ENCODE data around the gene ALPG.
"Not testable (repeated sequence)": the region's sequence is repeated elsewhere in the genome, so short reads cannot be mapped to it uniquely, and the experiment has no call there.

ALPG gene

GRCh38 chr2:232418056-232418455, 11.4 kb downstream of the ALPG start:
- H3K4me1 ChIP-seq (ENCODE audit: control insufficient read depth, insufficient read depth, low read length), result no peaks in the 10 kb centered on the region
- H3K4me2 ChIP-seq (ENCODE audit: low read length), result no peak overlapping the region
- H3K4me3 ChIP-seq (ENCODE audit: low read length), result no peak overlapping the region
- no peaks in the 10 kb centered on the region for H3K36me3 ChIP-seq (ENCODE audit: insufficient read depth, low read length)
- peaks cover 85% of the 10 kb centered on the region for H3K27me3 ChIP-seq (ENCODE audit: control insufficient read depth, insufficient read depth, low read length)
- H3K9ac ChIP-seq (ENCODE audit: low read depth, low read length), result no peak overlapping the region
- peaks cover 7% of the 10 kb centered on the region for H3K9me3 ChIP-seq (replicated peaks; ENCODE audit: low read length)

- peak overlapping the region; percentile 74 for H3K4me2 ChIP-seq (ENCODE audit: low read length)
- H3K9ac ChIP-seq (ENCODE audit: low read depth, low read length), result no peak overlapping the region
- no peaks in the 10 kb centered on the region for H3K4me1 ChIP-seq (ENCODE audit: control insufficient read depth, insufficient read depth, low read length)
- H3K36me3 ChIP-seq (ENCODE audit: insufficient read depth, low read length), result no peaks in the 10 kb centered on the region
- peaks cover 7% of the 10 kb centered on the region for H3K9me3 ChIP-seq (replicated peaks; ENCODE audit: low read length)
- H3K27me3 ChIP-seq (ENCODE audit: control insufficient read depth, insufficient read depth, low read length), result peaks cover 79% of the 10 kb centered on the region
- H3K4me3 ChIP-seq (ENCODE audit: low read length), result peak overlapping the region; percentile 49
Observed at GRCh38 chr2:232418466-232419244, 12.0 kb downstream of the ALPG start.

- Histone ChIP-seq H3K9ac (ENCODE audit: low read depth, low read length) (no peak overlapping the region), H3K4me2 (ENCODE audit: low read length) (peak overlapping the region; percentile 74), H3K4me1 (ENCODE audit: control insufficient read depth, insufficient read depth, low read length) (no peaks in the 10 kb centered on the region), H3K27me3 (ENCODE audit: control insufficient read depth, insufficient read depth, low read length) (peaks cover 86% of the 10 kb centered on the region), H3K9me3 (replicated peaks; ENCODE audit: low read length) (peaks cover 7% of the 10 kb centered on the region), H3K4me3 (ENCODE audit: low read length) (peak overlapping the region; percentile 49), H3K36me3 (ENCODE audit: insufficient read depth, low read length) (no peaks in the 10 kb centered on the region)
Observed at GRCh38 chr2:232419245-232420072, 12.8 kb downstream of the ALPG start.

- Histone ChIP-seq H3K9me3 (replicated peaks; ENCODE audit: low read length) (peaks cover 7% of the 10 kb centered on the region), H3K36me3 (ENCODE audit: insufficient read depth, low read length) (no peaks in the 10 kb centered on the region), H3K4me1 (ENCODE audit: control insufficient read depth, insufficient read depth, low read length) (no peaks in the 10 kb centered on the region), H3K27me3 (ENCODE audit: control insufficient read depth, insufficient read depth, low read length) (peaks cover 87% of the 10 kb centered on the region), H3K9ac (ENCODE audit: low read depth, low read length) (no peak overlapping the region), H3K4me3 (ENCODE audit: low read length) (no peak overlapping the region), H3K4me2 (ENCODE audit: low read length) (no peak overlapping the region)
Observed at GRCh38 chr2:232420073-232420454, 13.4 kb downstream of the ALPG start.

GRCh38 chr2:232420463-232421188, 14.0 kb downstream of the ALPG start:
- Histone ChIP-seq H3K27me3 (ENCODE audit: control insufficient read depth, insufficient read depth, low read length) (peaks cover 88% of the 10 kb centered on the region), H3K9ac (ENCODE audit: low read depth, low read length) (no peak overlapping the region), H3K9me3 (replicated peaks; ENCODE audit: low read length) (peaks cover 7% of the 10 kb centered on the region), H3K4me2 (ENCODE audit: low read length) (peak overlapping the region; percentile 47), H3K36me3 (ENCODE audit: insufficient read depth, low read length) (no peaks in the 10 kb centered on the region), H3K4me1 (ENCODE audit: control insufficient read depth, insufficient read depth, low read length) (no peaks in the 10 kb centered on the region), H3K4me3 (ENCODE audit: low read length) (no peak overlapping the region)

- H3K4me2 ChIP-seq (ENCODE audit: low read length), result no peak overlapping the region
- H3K9ac ChIP-seq (ENCODE audit: low read depth, low read length), result no peak overlapping the region
- no peak overlapping the region for H3K4me3 ChIP-seq (ENCODE audit: low read length)
- H3K36me3 ChIP-seq (ENCODE audit: insufficient read depth, low read length), result no peaks in the 10 kb centered on the region
- H3K4me1 ChIP-seq (ENCODE audit: control insufficient read depth, insufficient read depth, low read length), result no peaks in the 10 kb centered on the region
- peaks cover 7% of the 10 kb centered on the region for H3K9me3 ChIP-seq (replicated peaks; ENCODE audit: low read length)
- H3K27me3 ChIP-seq (ENCODE audit: control insufficient read depth, insufficient read depth, low read length), result peaks cover 88% of the 10 kb centered on the region
Observed at GRCh38 chr2:232421189-232421785, 14.6 kb downstream of the ALPG start.

GRCh38 chr2:232422051-232422450, 15.4 kb downstream of the ALPG start:
- Histone ChIP-seq H3K4me2 (ENCODE audit: low read length) (no peak overlapping the region), H3K27me3 (ENCODE audit: control insufficient read depth, insufficient read depth, low read length) (peaks cover 82% of the 10 kb centered on the region), H3K4me1 (ENCODE audit: control insufficient read depth, insufficient read depth, low read length) (no peaks in the 10 kb centered on the region)

GRCh38 chr2:232422996-232423395, 16.4 kb downstream of the ALPG start:
- H3K9ac ChIP-seq (ENCODE audit: low read depth, low read length); H3K4me2 ChIP-seq (ENCODE audit: low read length); H3K4me1 ChIP-seq (ENCODE audit: control insufficient read depth, insufficient read depth, low read length); H3K36me3 ChIP-seq (ENCODE audit: insufficient read depth, low read length); H3K9me3 ChIP-seq (replicated peaks; ENCODE audit: low read length); H3K4me3 ChIP-seq (ENCODE audit: low read length): not testable (repeated sequence)
- H3K27me3 ChIP-seq (ENCODE audit: control insufficient read depth, insufficient read depth, low read length), result peaks cover 75% of the 10 kb centered on the region

More at GRCh38 chr2:232422051-232422450, 15.4 kb downstream of the ALPG start:
- no peak overlapping the region for H3K4me3 ChIP-seq (ENCODE audit: low read length)
- H3K9ac ChIP-seq (ENCODE audit: low read depth, low read length), result no peak overlapping the region
- H3K9me3 ChIP-seq (replicated peaks; ENCODE audit: low read length), result peaks cover 7% of the 10 kb centered on the region
- no peaks in the 10 kb centered on the region for H3K36me3 ChIP-seq (ENCODE audit: insufficient read depth, low read length)

GRCh38 chr2:232423407-232423806, 16.8 kb downstream of the ALPG start:
- not testable (repeated sequence) for H3K4me3 ChIP-seq (ENCODE audit: low read length); H3K4me2 ChIP-seq (ENCODE audit: low read length); H3K36me3 ChIP-seq (ENCODE audit: insufficient read depth, low read length); H3K4me1 ChIP-seq (ENCODE audit: control insufficient read depth, insufficient read depth, low read length); H3K9me3 ChIP-seq (replicated peaks; ENCODE audit: low read length); H3K9ac ChIP-seq (ENCODE audit: low read depth, low read length)
- H3K27me3 ChIP-seq (ENCODE audit: control insufficient read depth, insufficient read depth, low read length), result peaks cover 70% of the 10 kb centered on the region

GRCh38 chr2:232431705-232432590, 25.3 kb downstream of the ALPG start:
- Histone ChIP-seq H3K9me3 (replicated peaks; ENCODE audit: low read length) (no peaks in the 10 kb centered on the region), H3K4me2 (ENCODE audit: low read length) (no peak overlapping the region)

More at GRCh38 chr2:232431705-232432590, 25.3 kb downstream of the ALPG start:
- H3K9ac ChIP-seq (ENCODE audit: low read depth, low read length), result no peak overlapping the region
- no peak overlapping the region for H3K4me3 ChIP-seq (ENCODE audit: low read length)
- no peaks in the 10 kb centered on the region for H3K4me1 ChIP-seq (ENCODE audit: control insufficient read depth, insufficient read depth, low read length)
- H3K36me3 ChIP-seq (ENCODE audit: insufficient read depth, low read length), result no peaks in the 10 kb centered on the region
- H3K27me3 ChIP-seq (ENCODE audit: control insufficient read depth, insufficient read depth, low read length), result peaks cover 12% of the 10 kb centered on the region
